Testis (tissue), 2 donors: ENCODE measurements around the gene LIPG.

Experiments
- POLR2A ChIP-seq: fragments of 450-650 bp; IDR thresholded peaks from one replicate; pipeline ENCODE4 v1.6.1; 2017; ENCODE audit warnings: antibody characterized with exemption, mild to moderate bottlenecking, moderate library complexity
- TF ChIP-seq, protein P1 (sequence below), 3 experiments: fragments of 450-650 bp in 2 of 3; fragments of 200-600 bp in 1 of 3; sonication (generic) in 1 of 3; IDR thresholded peaks; one replicate each; pipeline ENCODE4 v1.5.1; 2016 to 2019; ENCODE audit warnings: antibody characterized with exemption in 3 of 3, mild to moderate bottlenecking in 2 of 3, moderate library complexity in 1 of 3

DNA sequence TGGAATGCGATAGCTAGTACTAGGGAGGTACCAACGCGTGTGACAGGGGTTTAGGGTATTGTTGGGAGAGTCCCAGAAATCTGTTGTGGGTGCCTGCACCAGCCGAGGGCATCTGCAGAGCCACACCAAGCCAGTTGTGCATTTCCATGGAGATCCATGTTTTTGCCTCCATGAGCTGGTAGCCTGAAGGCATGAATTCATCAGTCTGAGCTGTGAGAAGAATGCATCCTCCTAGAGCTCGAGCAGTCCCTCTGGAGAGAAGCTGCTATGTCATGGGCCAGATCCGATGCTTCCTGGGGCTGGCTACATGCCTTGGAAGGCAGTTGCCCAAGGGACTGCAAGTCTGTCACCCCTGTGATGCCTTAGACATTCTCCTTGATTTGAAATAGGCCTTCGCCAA is 57.9 kb downstream of the LIPG start:
- TF ChIP-seq, protein P1, sequence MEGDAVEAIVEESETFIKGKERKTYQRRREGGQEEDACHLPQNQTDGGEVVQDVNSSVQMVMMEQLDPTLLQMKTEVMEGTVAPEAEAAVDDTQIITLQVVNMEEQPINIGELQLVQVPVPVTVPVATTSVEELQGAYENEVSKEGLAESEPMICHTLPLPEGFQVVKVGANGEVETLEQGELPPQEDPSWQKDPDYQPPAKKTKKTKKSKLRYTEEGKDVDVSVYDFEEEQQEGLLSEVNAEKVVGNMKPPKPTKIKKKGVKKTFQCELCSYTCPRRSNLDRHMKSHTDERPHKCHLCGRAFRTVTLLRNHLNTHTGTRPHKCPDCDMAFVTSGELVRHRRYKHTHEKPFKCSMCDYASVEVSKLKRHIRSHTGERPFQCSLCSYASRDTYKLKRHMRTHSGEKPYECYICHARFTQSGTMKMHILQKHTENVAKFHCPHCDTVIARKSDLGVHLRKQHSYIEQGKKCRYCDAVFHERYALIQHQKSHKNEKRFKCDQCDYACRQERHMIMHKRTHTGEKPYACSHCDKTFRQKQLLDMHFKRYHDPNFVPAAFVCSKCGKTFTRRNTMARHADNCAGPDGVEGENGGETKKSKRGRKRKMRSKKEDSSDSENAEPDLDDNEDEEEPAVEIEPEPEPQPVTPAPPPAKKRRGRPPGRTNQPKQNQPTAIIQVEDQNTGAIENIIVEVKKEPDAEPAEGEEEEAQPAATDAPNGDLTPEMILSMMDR (IDR thresholded peaks at IDR 0.05), result no peak
- TF ChIP-seq POLR2A, result no peak
